HepG2 (cell line): ENCODE measurements around the gene SGO1. TPM values are rescaled to one million over a fixed set of nuclear protein-coding genes. Genes with fewer than 3 reads are reported as not detected.

ENCODE experiments used
- ATM ChIP-seq: fragments of 450-650 bp; IDR thresholded peaks from 2 replicates; pipeline ENCODE4 v1.7.1; 2017; ENCODE audit warnings: mild to moderate bottlenecking, borderline replicate concordance
- CERS6 ChIP-seq: sonication (generic); formaldehyde crosslinking; IDR thresholded peaks from 2 replicates; pipeline ENCODE4 v1.5.0; 2020; ENCODE audit warnings: missing genetic modification reagents
- EZH2 ChIP-seq: conservative IDR thresholded peaks from 2 replicates; pipeline ENCODE4 v1.6.1; 2012; ENCODE audit warnings: mild to moderate bottlenecking, low read depth, low read length, moderate library complexity
- HMG20A ChIP-seq: IDR thresholded peaks from 2 replicates; pipeline ENCODE4 v1.6.1; 2016; ENCODE audit warnings: borderline replicate concordance
- KDM5A ChIP-seq: fragments of 200-600 bp; sonication (generic); IDR thresholded peaks from 2 replicates; pipeline ENCODE4 v1.7.0; 2018; ENCODE audit warnings: antibody characterized with exemption, mild to moderate bottlenecking, low read length, borderline replicate concordance
- RAD51 ChIP-seq: fragments of 450-650 bp; IDR thresholded peaks from 2 replicates; pipeline ENCODE4 v1.6.1; 2016; ENCODE audit warnings: borderline replicate concordance
- SKI ChIP-seq: fragments of 450-650 bp; IDR thresholded peaks from one replicate; pipeline ENCODE4 v1.6.1; 2018; ENCODE audit warnings: mild to moderate bottlenecking; ENCODE audit not compliant: partially characterized antibody
- SMARCC2 ChIP-seq: fragments of 450-650 bp; IDR thresholded peaks from 2 replicates; pipeline ENCODE4 v1.6.1; 2017; ENCODE audit warnings: antibody characterized with exemption, mild to moderate bottlenecking
- TBP ChIP-seq: sonication (generic); formaldehyde crosslinking; IDR thresholded peaks from 2 replicates; pipeline ENCODE4 v1.5.0; 2020; ENCODE audit warnings: missing genetic modification reagents
- ZBTB44 ChIP-seq: sonication (generic); formaldehyde crosslinking; IDR thresholded peaks from 2 replicates; pipeline ENCODE4 v1.4.0; 2020; ENCODE audit warnings: missing genetic modification reagents
- ZBTB49 ChIP-seq: sonication (generic); formaldehyde crosslinking; IDR thresholded peaks from 2 replicates; pipeline ENCODE4 v1.4.0; 2020; ENCODE audit warnings: missing genetic modification reagents, borderline replicate concordance
- ZMAT3 ChIP-seq: sonication (generic); formaldehyde crosslinking; conservative IDR thresholded peaks from 2 replicates; pipeline ENCODE4 v1.7.0; 2021; ENCODE audit warnings: missing genetic modification reagents
- ZNF282 ChIP-seq: fragments of 450-650 bp; IDR thresholded peaks from 2 replicates; pipeline ENCODE4 v1.6.1; 2018; ENCODE audit not compliant: partially characterized antibody
- ZNF30 ChIP-seq: sonication (generic); formaldehyde crosslinking; IDR thresholded peaks from 2 replicates; pipeline ENCODE4 v1.5.0; 2020; ENCODE audit warnings: mild to moderate bottlenecking, missing genetic modification reagents
- ZNF44 ChIP-seq: sonication (generic); formaldehyde crosslinking; IDR thresholded peaks from 2 replicates; pipeline ENCODE4 v1.5.1; 2020; ENCODE audit warnings: mild to moderate bottlenecking, missing genetic modification reagents
- ZNF674 ChIP-seq: sonication (generic); formaldehyde crosslinking; IDR thresholded peaks from 2 replicates; pipeline ENCODE4 v1.5.0; 2020; ENCODE audit warnings: low read depth, mild to moderate bottlenecking, missing genetic modification reagents
- polyA plus RNA-seq, 8 experiments: library from polyadenylated mRNA; depleted of rRNA in 3 of 8; stranded (reverse) in 7 of 8; unstranded in 1 of 8; fragments of >200 nt; fragmentation: Illumina TruSeq in 4 of 8; extraction: Trizol in 4 of 8; gene quantifications; 2 replicates each; pipeline versions ENCODE4 v1.2.1 to v1.2.3, GENCODE V29; 2011 to 2016; ENCODE audit warnings: low read depth in 4 of 8, missing spikeins in 1 of 8, mixed read lengths in 1 of 8; ENCODE audit not compliant: insufficient read depth in 1 of 8
- total RNA-seq, 5 experiments: library from RNA; depleted of rRNA; stranded (reverse); fragments of >200 nt; fragmentation: Illumina TruSeq; extraction: Trizol; gene quantifications; 2 replicates each; pipeline ENCODE4 v1.2.3, GENCODE V29; 2016; ENCODE audit warnings: low read depth in 1 of 5
- TF ChIP-seq, protein P1 (sequence below): IDR thresholded peaks from 2 replicates; pipeline ENCODE4 v1.6.1; 2016; ENCODE audit warnings: mild to moderate bottlenecking
- TF ChIP-seq, protein P2 (sequence below): sonication (generic); formaldehyde crosslinking; IDR thresholded peaks from 2 replicates; pipeline ENCODE4 v1.4.0; 2020; ENCODE audit warnings: missing genetic modification reagents
- TF ChIP-seq, protein P3 (sequence below): sonication (generic); formaldehyde crosslinking; IDR thresholded peaks from 2 replicates; pipeline ENCODE4 v1.4.0; 2020; ENCODE audit warnings: mild to moderate bottlenecking, missing genetic modification reagents

Gene SGO1
- total and polyA plus RNA-seq, 2 of the 13 experiments (the other 11 are each of a cell fraction or from before 2014, with no cell fraction given), result 2.1 to 16.1 TPM

GRCh38 chr3:20185679-20186599 is at the start of gene SGO1 (continued):
- TF ChIP-seq, protein P1, sequence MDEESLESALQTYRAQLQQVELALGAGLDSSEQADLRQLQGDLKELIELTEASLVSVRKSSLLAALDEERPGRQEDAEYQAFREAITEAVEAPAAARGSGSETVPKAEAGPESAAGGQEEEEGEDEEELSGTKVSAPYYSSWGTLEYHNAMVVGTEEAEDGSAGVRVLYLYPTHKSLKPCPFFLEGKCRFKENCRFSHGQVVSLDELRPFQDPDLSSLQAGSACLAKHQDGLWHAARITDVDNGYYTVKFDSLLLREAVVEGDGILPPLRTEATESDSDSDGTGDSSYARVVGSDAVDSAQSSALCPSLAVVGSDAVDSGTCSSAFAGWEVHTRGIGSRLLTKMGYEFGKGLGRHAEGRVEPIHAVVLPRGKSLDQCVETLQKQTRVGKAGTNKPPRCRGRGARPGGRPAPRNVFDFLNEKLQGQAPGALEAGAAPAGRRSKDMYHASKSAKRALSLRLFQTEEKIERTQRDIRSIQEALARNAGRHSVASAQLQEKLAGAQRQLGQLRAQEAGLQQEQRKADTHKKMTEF (CRISPR knock-in tag), result peak; percentile 60
- no peak for TF ChIP-seq CERS6 (CRISPR knock-in tag)
- TF ChIP-seq, protein P2, sequence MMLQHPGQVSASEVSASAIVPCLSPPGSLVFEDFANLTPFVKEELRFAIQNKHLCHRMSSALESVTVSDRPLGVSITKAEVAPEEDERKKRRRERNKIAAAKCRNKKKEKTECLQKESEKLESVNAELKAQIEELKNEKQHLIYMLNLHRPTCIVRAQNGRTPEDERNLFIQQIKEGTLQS (CRISPR knock-in tag), result no peak
- TF ChIP-seq EZH2, result no peak
- no peak for TF ChIP-seq ZBTB44 (CRISPR knock-in tag)
- TF ChIP-seq ZNF674 (CRISPR knock-in tag), result no peak
- no peak for TF ChIP-seq ATM
- TF ChIP-seq ZBTB49, result no peak
- TF ChIP-seq HMG20A (CRISPR knock-in tag), result no peak
- peak; percentile 67; the same call in 1 of the 2 replicates for TF ChIP-seq KDM5A
- no peak for TF ChIP-seq SMARCC2
- no peak for TF ChIP-seq ZNF282
- TF ChIP-seq SKI, result peak; percentile 38
- TF ChIP-seq, protein P3, sequence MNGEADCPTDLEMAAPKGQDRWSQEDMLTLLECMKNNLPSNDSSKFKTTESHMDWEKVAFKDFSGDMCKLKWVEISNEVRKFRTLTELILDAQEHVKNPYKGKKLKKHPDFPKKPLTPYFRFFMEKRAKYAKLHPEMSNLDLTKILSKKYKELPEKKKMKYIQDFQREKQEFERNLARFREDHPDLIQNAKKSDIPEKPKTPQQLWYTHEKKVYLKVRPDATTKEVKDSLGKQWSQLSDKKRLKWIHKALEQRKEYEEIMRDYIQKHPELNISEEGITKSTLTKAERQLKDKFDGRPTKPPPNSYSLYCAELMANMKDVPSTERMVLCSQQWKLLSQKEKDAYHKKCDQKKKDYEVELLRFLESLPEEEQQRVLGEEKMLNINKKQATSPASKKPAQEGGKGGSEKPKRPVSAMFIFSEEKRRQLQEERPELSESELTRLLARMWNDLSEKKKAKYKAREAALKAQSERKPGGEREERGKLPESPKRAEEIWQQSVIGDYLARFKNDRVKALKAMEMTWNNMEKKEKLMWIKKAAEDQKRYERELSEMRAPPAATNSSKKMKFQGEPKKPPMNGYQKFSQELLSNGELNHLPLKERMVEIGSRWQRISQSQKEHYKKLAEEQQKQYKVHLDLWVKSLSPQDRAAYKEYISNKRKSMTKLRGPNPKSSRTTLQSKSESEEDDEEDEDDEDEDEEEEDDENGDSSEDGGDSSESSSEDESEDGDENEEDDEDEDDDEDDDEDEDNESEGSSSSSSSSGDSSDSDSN, result peak; percentile 55
- no peak for TF ChIP-seq ZMAT3 (CRISPR knock-in tag)
- peak; percentile 99 for TF ChIP-seq RAD51
- TF ChIP-seq TBP (CRISPR knock-in tag), result no peak
- TF ChIP-seq ZNF30 (CRISPR knock-in tag), result no peak
- no peak for TF ChIP-seq ZNF44 (CRISPR knock-in tag)
